PC-9 (cell line): ENCODE measurements around the gene RXRA. TPM values are rescaled to one million over a fixed set of nuclear protein-coding genes. Genes with fewer than 3 reads are reported as not detected.

Experiments used
- BruUV-seq: library from RNA; stranded (reverse); fragments of 400-500 nt; replicated peaks from 2 replicates; lab custom pipeline; 2021; lab: Mats Ljungman, UMichigan
- CTCF ChIA-PET: fragments of 300-600 bp; sonication (Branson Sonifier 250); formaldehyde crosslinking; loops from one replicate; lab custom pipeline; 2022; ENCODE audit warnings: antibody characterized with exemption; lab: Charles Lee
- POLR2A ChIA-PET: fragments of 300-600 bp; sonication (Branson Sonifier 250); formaldehyde crosslinking; loops from one replicate; lab custom pipeline; 2022; ENCODE audit warnings: antibody characterized with exemption; ENCODE audit not compliant: unreplicated experiment; lab: Charles Lee
- DNase-seq, 2 experiments: peaks; one replicate each; pipeline versions ENCODE4 v3.0.0 to v3.0.0-alpha.2; 2015 to 2022; ENCODE audit warnings: mixed read lengths in 1 of 2
- H2AFZ ChIP-seq: fragments of 200-600 bp; sonication (generic); 2 replicates; pipeline ENCODE4 v1.8.1; 2017; ENCODE audit warnings: antibody characterized with exemption
- H3F3A ChIP-seq: fragments of 200-600 bp; sonication (generic); 2 replicates; pipeline ENCODE4 v1.8.1; 2017; ENCODE audit warnings: antibody characterized with exemption, mild to moderate bottlenecking, low read depth; ENCODE audit not compliant: insufficient read depth
- H3K27ac ChIP-seq: fragments of 200-600 bp; sonication (generic); 2 replicates; pipeline ENCODE4 v1.6.1; 2016; ENCODE audit warnings: mixed run types
- H3K27me3 ChIP-seq: fragments of 200-600 bp; sonication (generic); 2 replicates; pipeline ENCODE4 v1.6.1; 2016; ENCODE audit warnings: low read depth, mixed run types; ENCODE audit not compliant: insufficient read depth
- H3K36me3 ChIP-seq: fragments of 200-600 bp; sonication (generic); 2 replicates; pipeline ENCODE4 v1.6.1; 2016; ENCODE audit warnings: low read depth, mixed run types
- H3K4me1 ChIP-seq: fragments of 200-600 bp; sonication (generic); replicated peaks from 2 replicates; pipeline ENCODE4 v1.6.1; 2016; ENCODE audit warnings: mixed run types; ENCODE audit not compliant: insufficient read depth
- H3K4me2 ChIP-seq: fragments of 200-600 bp; sonication (generic); 2 replicates; pipeline ENCODE4 v1.6.1; 2017; ENCODE audit warnings: mixed run types
- H3K4me3 ChIP-seq: fragments of 200-600 bp; sonication (generic); 2 replicates; pipeline ENCODE4 v1.6.1; 2016; ENCODE audit warnings: mixed run types
- H3K79me2 ChIP-seq: fragments of 200-600 bp; sonication (generic); 2 replicates; pipeline ENCODE4 v1.6.1; 2017; ENCODE audit warnings: low read depth, mixed run types
- H3K9me2 ChIP-seq: fragments of 200-600 bp; sonication (generic); 2 replicates; pipeline ENCODE4 v1.8.1; 2017; ENCODE audit warnings: mild to moderate bottlenecking; ENCODE audit not compliant: insufficient read depth
- H3K9me3 ChIP-seq: fragments of 200-600 bp; sonication (generic); 2 replicates; pipeline ENCODE4 v1.8.1; 2016; ENCODE audit warnings: low read depth; ENCODE audit not compliant: insufficient read depth
- H4K20me1 ChIP-seq: fragments of 200-600 bp; sonication (generic); 2 replicates; pipeline ENCODE4 v1.8.1; 2017; ENCODE audit not compliant: insufficient read depth
- CTCF ChIP-seq: fragments of 200-600 bp; sonication (generic); conservative IDR thresholded peaks from 2 replicates; pipeline ENCODE4 v1.6.1; 2017; ENCODE audit warnings: mixed run types, antibody characterized with exemption, mild to moderate bottlenecking, moderate library complexity
- EZH2 ChIP-seq: fragments of 200-600 bp; sonication (generic); IDR thresholded peaks from 2 replicates; pipeline ENCODE4 v1.8.0; 2017; ENCODE audit warnings: antibody characterized with exemption, low read depth
- intact Hi-C: fragments of 100-400 bp; cut with micrococcal nuclease; formaldehyde crosslinking; loops from one replicate; pipeline ENCODE4 v1.10.0; 2022; ENCODE audit not compliant: unreplicated experiment
- total RNA-seq: library from RNA; stranded (reverse); gene quantifications from 2 replicates; pipeline ENCODE4 v1.2.3, GENCODE V29; 2021

Gene RXRA
- total RNA-seq, 1 experiment from 2014 or later, result 146 TPM

GRCh38 chr9:134339183-134339806 is 13.0 kb downstream of the RXRA start:
- Histone ChIP-seq H3K4me1 (peaks cover 8% of the 10 kb centered on the region; the same call in 1 of the 2 replicates), H3F3A (no peaks in the 10 kb centered on the region), H3K9me3 (no peaks in the 10 kb centered on the region), H3K4me3 (no peak overlapping the region), H3K4me2 (no peak overlapping the region), H3K27me3 (no peaks in the 10 kb centered on the region), H3K9me2 (no peaks in the 10 kb centered on the region), H4K20me1 (peaks cover 86% of the 10 kb centered on the region), H3K36me3 (no peaks in the 10 kb centered on the region), H3K27ac (no peak overlapping the region), H2AFZ (no peak overlapping the region), H3K79me2 (peaks cover 100% of the 10 kb centered on the region)
- intact Hi-C loops, result no loop called here
- no peak for DNase-seq
- POLR2A ChIA-PET, result no interaction called here
- no TSS peak for BruUV-seq
- CTCF ChIA-PET, result no interaction called here
- TF ChIP-seq CTCF (no peak), EZH2 (no peak)

GRCh38 chr9:134340475-134341160 is 14.4 kb downstream of the RXRA start:
- H3K4me3 ChIP-seq, result no peak overlapping the region
- no peaks in the 10 kb centered on the region for H3K9me3 ChIP-seq
- H3F3A ChIP-seq, result no peaks in the 10 kb centered on the region
- H2AFZ ChIP-seq, result no peak overlapping the region
- no TSS peak for BruUV-seq
- DNase-seq, result no peak
- H3K27me3 ChIP-seq, result no peaks in the 10 kb centered on the region
- no peak overlapping the region for H3K27ac ChIP-seq
- H4K20me1 ChIP-seq, result peaks cover 86% of the 10 kb centered on the region
- H3K36me3 ChIP-seq, result no peaks in the 10 kb centered on the region
- intact Hi-C loops, result loop anchor here (1.0 kb wide), 1 partner anchor 15 kb away; no protein-coding TSS in a partner anchor
- CTCF ChIA-PET, result no interaction called here
- TF ChIP-seq EZH2, result no peak
- no peak for TF ChIP-seq CTCF
- peaks cover 100% of the 10 kb centered on the region for H3K79me2 ChIP-seq
- no peak overlapping the region for H3K4me2 ChIP-seq
- POLR2A ChIA-PET, result interaction anchor here (1.2 kb wide), 1 partner anchor 12 kb away, joined by 4 read pairs; no protein-coding TSS in a partner anchor
- H3K4me1 ChIP-seq, result no peaks in the 10 kb centered on the region
- no peaks in the 10 kb centered on the region for H3K9me2 ChIP-seq

GRCh38 chr9:134341306-134341705 is 15.1 kb downstream of the RXRA start:
- Histone ChIP-seq H4K20me1 (peaks cover 89% of the 10 kb centered on the region), H3K27ac (no peak overlapping the region), H3K27me3 (no peaks in the 10 kb centered on the region), H3K9me2 (no peaks in the 10 kb centered on the region), H3K4me1 (no peaks in the 10 kb centered on the region), H3K9me3 (no peaks in the 10 kb centered on the region), H2AFZ (no peak overlapping the region), H3K4me2 (no peak overlapping the region), H3F3A (no peaks in the 10 kb centered on the region), H3K36me3 (no peaks in the 10 kb centered on the region), H3K79me2 (peaks cover 100% of the 10 kb centered on the region), H3K4me3 (no peak overlapping the region)
- CTCF ChIA-PET, result no interaction called here
- intact Hi-C loops, result loop anchor here (1.0 kb wide), 1 partner anchor 14 kb away; no protein-coding TSS in a partner anchor
- DNase-seq, result peak in 1 of 2 experiments; percentile 73
- no peak for TF ChIP-seq CTCF
- no peak for TF ChIP-seq EZH2
- BruUV-seq, result no TSS peak
- POLR2A ChIA-PET, result interaction anchor here (1.2 kb wide), 1 partner anchor 13 kb away, joined by 4 read pairs; no protein-coding TSS in a partner anchor
